HG03045 (cell line): ENCODE results near the gene SPNS3.

Experiments used
- ATAC-seq: cut with Tn5 transposase; IDR thresholded peaks from one replicate; pipeline ENCODE4 v1.9.1; 2021; ENCODE audit warnings: mild to moderate bottlenecking, moderate library complexity; ENCODE audit not compliant: unreplicated experiment

The SPNS3 gene

DNA sequence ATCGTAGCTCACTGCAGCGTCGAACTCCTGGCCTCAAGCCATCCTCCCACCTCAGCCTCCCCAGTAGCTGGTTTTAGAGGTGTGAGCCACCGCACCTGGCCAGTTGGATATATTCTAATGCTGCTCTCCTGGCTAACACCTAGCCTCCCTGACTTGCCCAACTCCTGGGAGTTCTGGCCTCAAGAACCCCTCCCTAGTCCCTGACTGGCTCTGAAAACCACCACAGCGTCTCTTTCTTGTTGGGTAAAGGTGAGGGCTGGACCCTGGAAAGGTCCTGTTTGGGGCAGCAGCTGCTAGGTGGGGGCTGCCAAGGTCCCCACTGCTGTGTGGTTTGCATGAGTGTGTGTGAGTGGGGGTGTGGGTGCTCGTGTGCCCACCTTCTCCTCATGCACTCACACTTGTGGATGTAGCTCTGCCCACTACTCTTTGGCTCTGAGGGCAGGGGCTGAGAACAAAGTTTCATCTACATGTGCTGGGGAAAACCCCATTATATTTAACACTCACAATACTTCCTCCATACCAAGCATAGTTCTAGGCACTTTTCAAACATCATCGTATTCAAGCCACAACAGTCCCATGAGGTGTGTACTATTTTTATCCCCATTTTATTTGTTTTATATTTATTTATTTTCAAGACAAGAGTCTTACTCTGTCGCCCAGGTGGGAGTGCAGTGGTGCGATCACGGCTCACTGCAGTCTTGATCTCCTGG, 7.1 kb upstream of the SPNS3 start:
- no peak for ATAC-seq

GRCh38 chr17:4427505-4427904, 6.2 kb upstream of the SPNS3 start:
- no peak for ATAC-seq

DNA sequence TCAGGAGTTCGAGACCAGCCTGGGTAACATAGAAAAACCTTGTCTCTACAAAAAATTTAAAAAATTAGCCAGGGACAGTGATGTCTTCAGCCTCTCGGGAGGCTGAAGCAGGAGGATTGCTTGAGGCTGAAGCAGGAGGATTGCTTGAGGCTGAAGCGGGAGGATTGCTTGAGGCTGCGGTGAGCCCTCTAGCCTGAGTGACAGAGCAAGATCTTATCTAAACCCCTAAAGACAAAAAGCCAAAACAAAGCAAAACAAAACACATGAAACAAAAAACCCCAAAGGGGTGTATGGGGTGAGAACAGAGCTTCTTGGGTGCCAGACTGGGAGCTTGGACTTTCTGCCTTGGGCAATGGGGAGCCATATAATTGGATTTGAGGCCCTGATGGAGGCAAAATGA, 2.6 kb downstream of the SPNS3 start:
- ATAC-seq: no peak

- ATAC-seq: no peak
Observed at GRCh38 chr17:4436846-4437245, 3.1 kb downstream of the SPNS3 start.

- no peak for ATAC-seq
Observed at GRCh38 chr17:4438162-4438944, 4.6 kb downstream of the SPNS3 start.

GRCh38 chr17:4440021-4440420, 6.3 kb downstream of the SPNS3 start:
- ATAC-seq: no peak

DNA sequence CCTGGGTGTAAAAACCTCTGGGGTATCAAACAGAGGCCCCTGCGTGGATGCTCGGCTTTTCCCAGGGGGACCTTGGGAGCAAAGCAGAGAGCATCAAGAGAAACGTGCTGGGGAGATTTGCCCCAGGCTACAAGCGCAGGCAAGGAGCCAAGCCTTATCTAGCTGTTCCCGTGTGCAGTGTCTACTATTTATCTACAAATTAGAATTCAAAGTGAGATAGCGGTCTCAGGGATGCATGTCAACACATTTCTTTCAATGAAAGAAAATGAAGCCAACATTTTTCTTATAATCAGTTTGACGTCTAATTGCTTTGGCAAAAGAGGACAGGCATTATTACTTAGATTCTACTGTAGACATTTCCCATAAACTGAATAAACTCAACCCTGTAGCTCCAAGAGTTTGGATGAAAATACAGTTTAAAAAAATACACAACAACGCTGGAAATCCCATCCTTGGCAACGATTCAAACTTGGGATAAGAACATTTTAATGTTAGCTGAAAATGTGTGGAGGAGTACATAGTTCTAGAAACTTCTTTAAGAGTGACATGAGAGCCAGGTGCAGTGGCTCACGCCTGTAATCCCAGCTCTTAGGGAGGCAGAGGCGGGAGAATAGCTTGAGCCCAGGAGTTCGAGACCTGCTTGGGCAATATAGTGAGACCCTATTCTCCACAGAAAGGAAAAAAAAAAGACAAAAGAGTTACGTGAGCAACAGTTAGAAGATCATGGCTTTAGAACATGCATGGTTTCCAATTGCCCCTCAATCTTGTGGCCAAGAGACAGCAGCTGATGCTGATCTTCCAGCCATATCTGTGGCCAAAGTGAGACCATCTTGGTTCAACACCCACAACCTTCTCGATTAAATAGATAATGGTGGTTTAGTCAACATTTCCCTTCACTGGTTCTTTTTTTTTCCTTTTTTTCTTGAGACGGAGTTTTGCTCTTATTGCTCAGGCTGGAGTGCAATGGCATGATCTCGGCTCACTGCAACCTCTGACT, 7.2 kb downstream of the SPNS3 start:
- ATAC-seq: no peak

DNA sequence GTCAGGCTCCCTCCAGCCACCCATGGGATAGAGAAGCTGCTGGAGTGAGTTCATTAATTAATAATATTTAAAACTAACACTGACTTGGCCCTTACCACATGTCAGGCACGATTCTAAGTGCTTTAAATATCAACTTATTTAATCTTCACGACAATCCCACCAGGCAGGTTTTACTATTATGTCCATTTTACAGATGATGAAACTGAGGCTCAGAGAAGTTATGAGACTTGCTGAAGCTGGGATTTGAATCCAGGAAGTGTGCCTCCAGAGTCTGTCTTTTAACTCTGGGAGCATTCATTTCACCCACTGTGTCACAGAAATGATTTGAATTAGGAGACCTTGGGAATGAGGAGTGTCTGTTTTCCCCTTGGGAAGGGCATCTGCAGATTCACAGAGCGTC, 8.8 kb downstream of the SPNS3 start:
- no peak for ATAC-seq

GRCh38 chr17:4443476-4443875, 9.7 kb downstream of the SPNS3 start:
- no peak for ATAC-seq

DNA sequence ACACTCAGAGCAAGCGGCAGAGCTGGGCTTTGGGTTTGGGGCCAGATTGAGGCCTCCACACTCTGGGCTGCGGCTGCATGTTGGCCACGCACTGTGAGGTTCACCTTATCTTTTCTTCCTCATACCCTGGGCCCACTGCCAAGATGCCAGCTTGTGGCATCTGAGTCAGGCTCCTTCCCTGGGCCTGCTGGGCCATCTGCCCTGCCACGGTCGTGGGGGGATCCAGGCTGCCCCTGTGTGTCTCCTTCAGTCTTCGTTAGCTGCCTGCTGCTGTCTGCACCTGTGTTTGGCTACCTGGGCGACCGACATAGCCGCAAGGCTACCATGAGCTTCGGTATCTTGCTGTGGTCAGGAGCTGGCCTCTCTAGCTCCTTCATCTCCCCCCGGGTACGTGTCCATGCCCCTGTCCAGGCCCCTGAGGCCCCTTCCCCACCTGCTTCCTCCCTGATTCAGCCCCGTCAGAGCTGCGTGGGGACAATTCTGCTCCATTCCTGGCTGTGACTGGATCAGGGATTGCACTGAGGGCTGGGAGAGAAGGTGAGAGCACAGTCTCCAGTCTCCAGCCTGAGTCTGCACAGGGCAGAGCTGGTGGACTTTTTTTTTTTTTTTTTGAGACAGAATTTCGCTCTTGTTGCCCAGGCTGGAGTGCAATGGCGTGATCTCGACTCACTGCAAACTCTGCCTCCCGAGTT, 11.2 kb downstream of the SPNS3 start:
- no peak for ATAC-seq

DNA sequence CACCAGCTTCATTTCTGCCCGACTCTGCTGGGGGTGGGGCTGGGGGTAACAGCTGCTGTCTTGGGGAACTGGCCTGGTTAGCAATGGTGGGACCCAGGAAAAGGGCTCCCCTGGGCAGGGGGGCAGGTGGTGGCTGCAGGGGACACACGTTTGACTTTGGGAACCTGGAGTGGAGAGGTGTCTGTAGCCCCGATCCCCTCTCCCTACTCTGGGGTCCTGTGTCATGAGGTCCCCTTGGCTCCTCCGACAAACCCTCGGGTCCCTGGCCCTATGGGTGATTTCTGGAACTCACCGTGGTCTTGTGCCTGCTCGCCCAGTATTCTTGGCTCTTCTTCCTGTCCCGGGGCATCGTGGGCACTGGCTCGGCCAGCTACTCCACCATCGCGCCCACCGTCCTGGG, 12.0 kb downstream of the SPNS3 start:
- no peak for ATAC-seq

- no peak for ATAC-seq
Observed at GRCh38 chr17:4446326-4447071, 12.8 kb downstream of the SPNS3 start.

- no peak for ATAC-seq
Observed at GRCh38 chr17:4448197-4448980, 14.6 kb downstream of the SPNS3 start.

DNA sequence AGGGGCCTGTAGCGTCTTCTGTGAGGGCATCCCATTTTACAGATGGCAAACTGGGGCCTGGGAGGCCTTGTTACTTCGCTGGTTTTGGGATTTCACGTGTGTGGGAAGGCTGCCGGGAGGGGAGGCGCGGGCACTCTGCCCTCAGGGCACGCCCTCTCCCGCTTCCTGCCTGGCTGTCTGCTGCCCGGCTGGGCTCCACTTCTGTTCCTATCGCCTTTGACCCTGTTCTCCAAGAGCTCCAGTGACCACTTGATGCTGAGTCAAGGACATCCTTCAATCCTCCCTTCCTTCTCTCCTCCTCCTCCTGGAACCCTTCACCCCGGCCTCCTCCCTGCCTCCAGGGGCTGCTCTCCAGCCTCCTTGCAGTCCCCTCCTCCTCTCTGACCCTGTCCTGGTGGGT, 16.0 kb downstream of the SPNS3 start:
- ATAC-seq: no peak

DNA sequence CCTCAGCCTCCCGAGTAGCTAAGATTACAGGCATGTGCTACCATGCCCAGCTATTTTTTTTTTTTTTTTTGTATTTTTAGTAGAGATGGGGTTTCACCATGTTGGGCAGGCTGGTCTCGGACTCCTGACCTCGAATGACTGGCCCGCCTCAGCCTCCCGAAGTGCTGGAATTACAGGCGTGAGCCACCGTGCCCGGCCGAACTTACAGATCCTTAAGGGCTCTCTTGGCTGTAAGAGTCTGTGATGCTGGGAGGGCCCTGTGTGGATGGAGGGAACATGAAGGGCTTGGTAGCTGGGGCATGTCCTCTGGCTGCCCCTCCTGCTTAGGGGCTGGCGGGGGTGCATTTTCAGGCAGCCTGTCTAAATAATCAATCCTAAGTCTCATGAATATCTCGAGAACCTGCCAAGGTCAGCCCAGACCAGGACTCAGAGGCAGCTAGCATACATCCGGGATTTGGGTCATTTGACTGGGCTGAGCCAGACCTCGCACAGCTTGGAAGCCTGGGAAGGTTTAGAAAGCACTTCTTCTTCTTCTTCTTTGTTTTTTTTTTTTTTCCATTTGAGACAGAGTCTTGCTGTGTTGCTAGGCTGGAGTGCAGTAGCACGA, 17.1 kb downstream of the SPNS3 start:
- ATAC-seq: no peak

DNA sequence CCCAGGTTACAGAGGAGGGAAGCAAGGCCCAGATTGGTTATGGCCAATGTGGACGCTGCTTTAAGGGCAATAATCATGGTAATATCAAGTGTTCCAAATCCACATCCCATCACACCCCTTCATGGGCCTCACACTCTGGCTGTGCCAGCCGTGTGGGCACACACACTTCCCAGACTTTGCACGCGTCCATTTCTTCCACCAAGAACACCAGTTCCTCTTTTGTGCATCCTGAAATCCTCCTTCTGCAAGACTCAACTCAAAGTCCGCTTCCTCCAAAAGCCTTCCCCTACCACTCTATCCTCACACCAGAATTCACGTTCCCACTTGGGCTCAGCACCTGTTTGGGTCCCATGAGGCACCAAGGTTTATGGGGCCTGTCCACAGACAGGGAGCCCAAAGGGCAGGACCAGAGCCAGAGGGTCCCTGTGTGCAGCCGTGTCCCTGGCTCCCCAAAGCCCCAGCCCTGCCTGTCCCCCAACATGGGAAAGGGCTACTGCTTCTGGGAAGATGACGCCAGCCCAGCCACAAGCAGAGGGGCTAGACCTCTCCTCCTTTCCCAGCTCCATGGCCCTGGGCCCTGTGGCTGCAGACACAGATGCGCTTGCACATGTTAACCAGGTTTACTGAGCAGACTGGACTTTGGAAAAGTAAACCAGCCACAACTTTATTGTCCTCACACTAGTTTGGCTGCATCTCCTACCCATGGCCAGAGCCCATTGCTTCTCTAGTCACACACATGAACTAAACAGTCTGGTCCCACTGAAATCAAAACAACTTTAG, 20.3 kb downstream of the SPNS3 start:
- no peak for ATAC-seq

DNA sequence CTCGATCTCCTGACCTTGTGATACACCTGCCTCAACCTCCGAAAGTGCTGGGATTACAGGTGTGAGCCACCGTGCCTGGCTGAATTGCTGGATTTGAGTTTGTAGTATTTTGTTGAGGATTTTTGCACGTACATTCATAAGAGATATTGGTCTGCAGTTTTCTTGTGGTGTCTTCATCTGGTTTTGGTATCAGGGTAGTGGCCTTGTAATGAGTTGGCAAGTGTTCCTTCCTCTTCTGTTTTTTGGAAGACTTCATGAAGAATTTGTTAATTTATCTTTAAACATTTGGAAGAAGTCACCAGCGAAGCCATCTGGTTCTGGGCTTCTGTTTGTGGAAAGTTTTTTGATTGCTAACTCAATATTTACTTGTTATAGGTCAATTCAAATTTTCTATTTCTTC, 26.9 kb downstream of the SPNS3 start:
- ATAC-seq: no peak

DNA sequence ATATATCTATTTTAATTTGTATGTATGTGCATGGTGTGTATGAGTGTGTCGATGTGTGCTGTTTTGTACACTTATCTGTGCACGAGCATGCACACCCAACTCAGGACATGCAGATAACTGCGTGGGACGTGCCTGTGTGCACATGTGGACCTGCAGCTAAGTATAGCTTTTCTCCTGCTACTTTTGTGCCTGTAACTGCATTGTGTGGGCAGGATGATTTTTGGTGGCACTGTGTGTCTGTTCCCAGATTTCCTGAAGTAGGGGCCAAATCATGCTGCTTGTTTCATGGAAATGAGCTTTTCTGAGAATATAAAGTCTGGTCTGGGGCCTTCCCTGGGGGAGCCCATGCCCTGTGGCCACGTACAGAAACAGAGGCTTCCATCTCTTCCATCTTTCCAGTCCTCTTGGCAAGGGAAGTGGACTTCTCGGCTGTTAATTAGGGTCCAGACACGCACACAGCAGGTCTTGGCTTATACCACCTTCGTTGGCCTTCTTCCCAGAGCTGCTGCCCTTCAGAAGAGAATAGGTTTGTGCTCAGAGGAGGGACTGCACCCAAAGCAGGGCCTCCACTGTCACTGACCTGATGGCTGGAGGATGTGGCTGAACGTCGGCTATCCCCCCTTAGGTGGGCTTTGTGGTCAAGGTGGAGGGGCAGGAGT, 30.2 kb downstream of the SPNS3 start:
- ATAC-seq: no peak
